Neutrophil (primary cell): Measurements from ENCODE around the gene PIEZO1.

Experiments
- H3K27ac ChIP-seq: fragments of 200-600 bp; sonication (generic); 2 replicates; pipeline ENCODE4 v1.5.1; 2016; ENCODE audit warnings: mild to moderate bottlenecking, moderate library complexity
- H3K27me3 ChIP-seq: fragments of 200-600 bp; sonication (generic); 2 replicates; pipeline ENCODE4 v1.6.0; 2016; ENCODE audit warnings: mild to moderate bottlenecking
- H3K36me3 ChIP-seq: fragments of 200-600 bp; sonication (generic); 2 replicates; pipeline ENCODE4 v1.5.1; 2017
- H3K4me1 ChIP-seq, 2 experiments: fragments of 200-600 bp in 1 of 2; sonication (generic) in 1 of 2; 1 replicate in 1 of 2; 2 replicates in 1 of 2; pipeline versions ENCODE4 v1.5.1 to v1.6.1; 2013 to 2016; ENCODE audit warnings: low read depth in 1 of 2, low read length in 1 of 2, mild to moderate bottlenecking in 1 of 2, moderate library complexity in 1 of 2; ENCODE audit not compliant: control insufficient read depth in 1 of 2, insufficient read depth in 1 of 2
- H3K4me3 ChIP-seq, 2 experiments: fragments of 200-600 bp in 1 of 2; sonication (generic) in 1 of 2; 1 replicate in 1 of 2; 2 replicates in 1 of 2; pipeline ENCODE4 v1.5.1; 2013 to 2016; ENCODE audit warnings: low read depth in 1 of 2, low read length in 1 of 2, mild to moderate bottlenecking in 1 of 2, moderate library complexity in 1 of 2
- H3K9me3 ChIP-seq: fragments of 200-600 bp; sonication (generic); 2 replicates; pipeline ENCODE4 v1.5.1; 2016
- TF ChIP-seq, protein P1 (sequence below): fragments of 200-600 bp; sonication (generic); IDR thresholded peaks from 2 replicates; pipeline ENCODE4 v1.5.1; 2016; ENCODE audit warnings: antibody characterized with exemption

PIEZO1 gene

DNA sequence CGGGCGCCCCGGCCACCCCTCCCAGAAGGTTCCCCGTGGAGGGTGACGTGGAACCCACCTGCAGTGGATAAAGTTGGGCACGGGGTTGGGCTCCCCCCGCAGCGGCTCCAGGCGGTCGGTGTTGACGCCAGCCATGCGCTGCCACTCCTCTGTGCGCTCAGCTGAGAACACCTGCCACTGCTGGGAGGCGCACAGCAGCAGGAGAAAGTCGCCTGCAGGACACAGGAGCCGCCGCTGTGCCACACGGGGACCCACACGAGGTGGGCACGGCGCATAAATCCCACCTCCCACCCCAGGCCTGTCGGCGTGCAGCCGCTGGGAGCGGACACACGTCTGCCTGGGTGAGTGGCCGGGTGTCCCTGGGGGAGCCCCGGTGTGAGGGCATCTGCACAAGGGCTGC, 58.0 kb downstream of the PIEZO1 start:
- no peaks in the 10 kb centered on the region for H3K27me3 ChIP-seq
- no peak overlapping the region for H3K4me3 ChIP-seq
- no peaks in the 10 kb centered on the region for H3K9me3 ChIP-seq
- H3K4me1 ChIP-seq, result no peaks in the 10 kb centered on the region
- H3K36me3 ChIP-seq, result peaks cover 49% of the 10 kb centered on the region
- H3K27ac ChIP-seq, result no peak overlapping the region
- TF ChIP-seq, protein P1, sequence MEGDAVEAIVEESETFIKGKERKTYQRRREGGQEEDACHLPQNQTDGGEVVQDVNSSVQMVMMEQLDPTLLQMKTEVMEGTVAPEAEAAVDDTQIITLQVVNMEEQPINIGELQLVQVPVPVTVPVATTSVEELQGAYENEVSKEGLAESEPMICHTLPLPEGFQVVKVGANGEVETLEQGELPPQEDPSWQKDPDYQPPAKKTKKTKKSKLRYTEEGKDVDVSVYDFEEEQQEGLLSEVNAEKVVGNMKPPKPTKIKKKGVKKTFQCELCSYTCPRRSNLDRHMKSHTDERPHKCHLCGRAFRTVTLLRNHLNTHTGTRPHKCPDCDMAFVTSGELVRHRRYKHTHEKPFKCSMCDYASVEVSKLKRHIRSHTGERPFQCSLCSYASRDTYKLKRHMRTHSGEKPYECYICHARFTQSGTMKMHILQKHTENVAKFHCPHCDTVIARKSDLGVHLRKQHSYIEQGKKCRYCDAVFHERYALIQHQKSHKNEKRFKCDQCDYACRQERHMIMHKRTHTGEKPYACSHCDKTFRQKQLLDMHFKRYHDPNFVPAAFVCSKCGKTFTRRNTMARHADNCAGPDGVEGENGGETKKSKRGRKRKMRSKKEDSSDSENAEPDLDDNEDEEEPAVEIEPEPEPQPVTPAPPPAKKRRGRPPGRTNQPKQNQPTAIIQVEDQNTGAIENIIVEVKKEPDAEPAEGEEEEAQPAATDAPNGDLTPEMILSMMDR, result no peak

DNA sequence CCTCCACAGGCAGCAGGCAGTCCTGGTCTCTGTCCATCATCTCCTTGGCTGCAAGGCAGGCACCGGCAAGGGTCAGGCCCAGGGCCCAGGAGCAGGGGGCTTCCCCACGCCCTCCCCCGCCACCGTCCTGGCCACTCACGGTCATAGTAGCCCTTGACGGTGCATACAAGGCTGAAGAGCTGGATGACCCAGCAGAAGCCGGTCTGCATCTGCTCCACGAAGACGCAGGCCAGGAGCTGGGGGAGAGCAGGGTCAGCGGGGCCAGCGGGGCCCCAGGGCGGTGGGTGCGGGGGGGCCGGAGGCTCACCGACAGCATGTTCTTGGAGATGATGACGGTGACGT, 58.6 kb downstream of the PIEZO1 start:
- H3K9me3 ChIP-seq, result no peaks in the 10 kb centered on the region
- peaks cover 55% of the 10 kb centered on the region for H3K36me3 ChIP-seq
- H3K27me3 ChIP-seq, result no peaks in the 10 kb centered on the region
- no peaks in the 10 kb centered on the region for H3K4me1 ChIP-seq
- H3K27ac ChIP-seq, result no peak overlapping the region
- TF ChIP-seq, protein P1, result no peak
- H3K4me3 ChIP-seq, result no peak overlapping the region

DNA sequence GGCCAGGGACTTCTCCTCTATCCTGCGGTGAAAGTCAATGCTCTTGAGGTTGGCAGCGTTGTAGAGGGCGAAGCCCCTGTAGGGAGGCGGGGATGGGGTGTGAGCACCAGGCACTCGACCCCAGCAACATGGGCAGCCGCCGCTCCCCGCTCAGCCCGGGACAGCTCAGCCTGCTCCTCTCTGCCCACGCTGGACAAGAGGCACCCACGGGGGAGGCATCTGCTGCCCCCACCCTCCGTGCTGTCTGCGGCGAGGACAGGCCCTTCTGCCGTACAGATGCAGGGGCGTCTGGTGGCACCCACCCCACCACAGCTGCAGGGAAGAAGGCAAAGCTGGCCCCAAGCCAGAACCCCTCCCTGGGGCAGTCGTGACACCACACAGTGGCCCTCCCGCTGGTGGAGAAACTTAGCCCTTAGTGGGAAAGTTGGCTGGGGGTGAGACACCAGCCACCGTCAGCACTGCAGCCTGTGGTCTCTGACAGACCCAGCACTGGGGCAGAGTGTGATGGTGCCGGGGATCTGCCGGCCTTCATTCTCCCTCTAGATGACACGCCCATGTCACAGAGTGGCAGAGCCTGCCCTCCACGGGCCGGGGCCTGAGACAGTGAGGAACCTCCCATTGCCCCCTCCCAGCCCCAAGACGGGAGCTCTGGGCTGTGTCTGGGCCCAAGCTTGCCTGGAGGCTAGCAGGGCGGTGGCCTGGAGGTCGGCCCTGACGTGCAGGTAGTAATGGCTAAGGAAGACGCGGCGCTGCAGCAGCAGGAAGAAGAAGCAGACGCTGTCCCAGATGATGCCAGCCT, 59.2 kb downstream of the PIEZO1 start:
- H3K36me3 ChIP-seq, result peaks cover 60% of the 10 kb centered on the region

DNA sequence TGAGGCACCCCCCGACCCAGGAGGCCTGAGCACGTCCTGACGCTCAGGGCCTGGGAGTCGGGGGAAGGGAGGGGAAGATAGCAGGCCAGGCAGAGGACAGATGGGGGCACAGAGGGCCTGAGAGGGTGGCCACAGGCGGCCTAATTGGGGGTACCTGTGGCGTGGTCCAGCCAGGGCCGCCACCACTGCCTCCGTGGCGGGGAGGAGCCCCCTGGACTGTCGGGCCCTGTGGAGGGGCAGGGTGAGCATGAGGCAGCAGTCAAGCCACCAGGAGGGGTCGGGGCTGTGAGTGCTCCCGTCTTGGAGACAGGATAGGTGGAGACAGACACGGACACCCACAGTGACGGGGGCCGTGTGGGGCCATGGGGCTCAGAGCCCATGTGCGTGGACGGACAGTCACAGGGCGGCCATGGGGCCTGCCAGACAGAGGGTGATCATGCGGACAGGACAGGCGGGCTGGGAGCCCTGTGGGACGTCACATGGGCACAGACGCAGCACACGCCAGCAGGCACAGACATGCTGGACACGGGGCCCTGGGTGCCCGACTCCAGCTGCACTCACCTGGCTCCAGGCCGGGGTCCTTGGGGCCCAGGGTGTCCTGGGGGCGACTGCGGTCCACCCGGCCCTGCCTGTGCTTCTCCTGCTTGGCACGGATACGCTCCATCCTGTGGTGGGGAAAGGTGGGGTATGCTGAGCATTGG, 60.0 kb downstream of the PIEZO1 start:
- Histone ChIP-seq H3K27ac (no peak overlapping the region), H3K4me1 (no peaks in the 10 kb centered on the region), H3K27me3 (no peaks in the 10 kb centered on the region), H3K36me3 (peaks cover 65% of the 10 kb centered on the region), H3K4me3 (no peak overlapping the region), H3K9me3 (no peaks in the 10 kb centered on the region)
- TF ChIP-seq, protein P1, result no peak

More for the DNA sequence above, 59.2 kb downstream of the PIEZO1 start:
- Histone ChIP-seq H3K27me3 (no peaks in the 10 kb centered on the region), H3K4me3 (no peak overlapping the region), H3K9me3 (no peaks in the 10 kb centered on the region), H3K4me1 (no peaks in the 10 kb centered on the region), H3K27ac (no peak overlapping the region)
- TF ChIP-seq, protein P1, result no peak

DNA sequence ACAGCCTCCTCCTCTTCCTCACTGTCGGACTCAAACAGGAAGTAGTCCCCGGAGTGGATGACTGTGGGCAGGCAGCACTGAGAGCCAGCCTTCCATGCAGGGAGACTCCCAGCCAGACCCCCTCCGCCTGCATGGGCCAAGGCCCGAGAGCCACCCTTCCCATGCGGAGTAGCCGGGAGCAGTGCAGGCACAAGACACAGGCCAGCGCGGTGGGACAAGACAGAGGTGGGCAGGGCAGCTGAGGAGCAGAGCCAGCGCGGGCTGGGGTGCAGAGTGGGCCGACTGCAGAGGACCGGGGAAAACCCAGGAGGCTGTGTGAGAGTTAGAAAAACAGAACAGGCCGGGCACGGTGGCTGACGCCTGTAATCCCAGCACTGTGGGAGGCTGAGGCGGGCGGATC, 61.1 kb downstream of the PIEZO1 start:
- no peak overlapping the region for H3K27ac ChIP-seq
- no peaks in the 10 kb centered on the region for H3K4me1 ChIP-seq
- peaks cover 74% of the 10 kb centered on the region for H3K36me3 ChIP-seq
- no peak overlapping the region for H3K4me3 ChIP-seq
- H3K27me3 ChIP-seq, result no peaks in the 10 kb centered on the region
- no peaks in the 10 kb centered on the region for H3K9me3 ChIP-seq
- TF ChIP-seq, protein P1, result no peak
